HUES64 (cell line): Measurements from ENCODE around the gene LDLRAD4.
"Not testable (repeated sequence)": the region's sequence is repeated elsewhere in the genome, so short reads cannot be mapped to it uniquely, and the experiment has no call there.

ENCODE experiments used
- H3K27ac ChIP-seq: 2 replicates; pipeline ENCODE4 v1.7.0; 2013; ENCODE audit warnings: low read depth, low read length, inconsistent platforms
- H3K27me3 ChIP-seq: 2 replicates; pipeline ENCODE4 v1.6.1; 2013; ENCODE audit warnings: mild to moderate bottlenecking, low read length; ENCODE audit not compliant: insufficient read depth
- H3K36me3 ChIP-seq: 2 replicates; pipeline ENCODE4 v1.6.1; 2013; ENCODE audit warnings: mild to moderate bottlenecking, low read length; ENCODE audit not compliant: insufficient read depth
- H3K4me1 ChIP-seq: 2 replicates; pipeline ENCODE4 v1.6.1; 2013; ENCODE audit warnings: mild to moderate bottlenecking, low read length, moderate library complexity; ENCODE audit not compliant: insufficient read depth
- H3K4me3 ChIP-seq: 2 replicates; pipeline ENCODE4 v1.5.1; 2013; ENCODE audit warnings: mild to moderate bottlenecking, low read length, moderate library complexity
- H3K9ac ChIP-seq: 2 replicates; pipeline ENCODE4 v1.6.1; 2013; ENCODE audit warnings: mild to moderate bottlenecking, low read depth, low read length
- H3K9me3 ChIP-seq: 2 replicates; pipeline ENCODE4 v1.6.1; 2013; ENCODE audit warnings: low read depth, low read length; ENCODE audit not compliant: insufficient read depth
- WGBS: fragments of 150-250, 120-280 bp; methylation state at CpG from one replicate; pipeline ENCODE4 v1.1.7; 2013; ENCODE audit warnings: missing lambda C conversion rate; 5-methylcytosine and 5-hydroxymethylcytosine counted together

LDLRAD4 gene

GRCh38 chr18:13481820-13482617, 263.5 kb downstream of the LDLRAD4 start:
- H3K27ac ChIP-seq, result no peak overlapping the region
- peaks cover 11% of the 10 kb centered on the region for H3K4me1 ChIP-seq
- WGBS, result 88% methylated on average over 14 of the region's 14 CpGs
- 0 out of 2 replicates have a peak, but pooled peaks cover 3% of the 10 kb centered on the region for H3K9me3 ChIP-seq
- no peaks in the 10 kb centered on the region for H3K36me3 ChIP-seq
- H3K27me3 ChIP-seq, result no peaks in the 10 kb centered on the region
- no peak overlapping the region for H3K9ac ChIP-seq
- H3K4me3 ChIP-seq, result no peak overlapping the region

- Histone ChIP-seq H3K27ac (no peak overlapping the region), H3K27me3 (no peaks in the 10 kb centered on the region), H3K9me3 (0 out of 2 replicates have a peak, but pooled peaks cover 3% of the 10 kb centered on the region), H3K9ac (no peak overlapping the region), H3K36me3 (no peaks in the 10 kb centered on the region), H3K4me1 (peaks cover 15% of the 10 kb centered on the region), H3K4me3 (no peak overlapping the region)
- WGBS, result 95% methylated on average over 1 of the region's 1 CpG
Measured at GRCh38 chr18:13482618-13482945, 264.0 kb downstream of the LDLRAD4 start.

GRCh38 chr18:13483316-13484270, 265.0 kb downstream of the LDLRAD4 start:
- 0 out of 2 replicates have a peak, but pooled peaks cover 3% of the 10 kb centered on the region for H3K9me3 ChIP-seq
- no peak overlapping the region for H3K27ac ChIP-seq
- H3K36me3 ChIP-seq, result no peaks in the 10 kb centered on the region
- no peaks in the 10 kb centered on the region for H3K27me3 ChIP-seq
- WGBS, result 92% methylated on average over 16 of the region's 16 CpGs
- peaks cover 15% of the 10 kb centered on the region for H3K4me1 ChIP-seq
- no peak overlapping the region for H3K4me3 ChIP-seq
- no peak overlapping the region for H3K9ac ChIP-seq

GRCh38 chr18:13485182-13485581, 266.6 kb downstream of the LDLRAD4 start:
- Histone ChIP-seq H3K27me3 (no peaks in the 10 kb centered on the region), H3K4me1 (peaks cover 15% of the 10 kb centered on the region), H3K27ac (no peak overlapping the region), H3K4me3 (no peak overlapping the region), H3K36me3 (no peaks in the 10 kb centered on the region), H3K9ac (no peak overlapping the region), H3K9me3 (no peaks in the 10 kb centered on the region)
- 93% methylated on average over 6 of the region's 6 CpGs for WGBS

- 95% methylated on average over 6 of the region's 7 CpGs for WGBS
- no peaks in the 10 kb centered on the region for H3K36me3 ChIP-seq
Measured at GRCh38 chr18:13485604-13486003, 267.0 kb downstream of the LDLRAD4 start.

GRCh38 chr18:13486284-13486683, 267.7 kb downstream of the LDLRAD4 start:
- Histone ChIP-seq H3K36me3 (no peaks in the 10 kb centered on the region), H3K27me3 (no peaks in the 10 kb centered on the region), H3K27ac (no peak overlapping the region), H3K9ac (no peak overlapping the region), H3K4me1 (peaks cover 15% of the 10 kb centered on the region), H3K4me3 (no peak overlapping the region), H3K9me3 (no peaks in the 10 kb centered on the region)
- 70% methylated on average over 5 of the region's 5 CpGs for WGBS

More at GRCh38 chr18:13485604-13486003, 267.0 kb downstream of the LDLRAD4 start:
- H3K4me3 ChIP-seq, result no peak overlapping the region
- H3K27ac ChIP-seq, result no peak overlapping the region
- no peaks in the 10 kb centered on the region for H3K9me3 ChIP-seq
- no peak overlapping the region for H3K9ac ChIP-seq
- H3K27me3 ChIP-seq, result no peaks in the 10 kb centered on the region
- H3K4me1 ChIP-seq, result peaks cover 15% of the 10 kb centered on the region

GRCh38 chr18:13486686-13487085, 268.1 kb downstream of the LDLRAD4 start:
- H3K27me3 ChIP-seq, result no peaks in the 10 kb centered on the region
- H3K9me3 ChIP-seq, result no peaks in the 10 kb centered on the region
- WGBS, result 50% methylated on average over 9 of the region's 9 CpGs
- no peak overlapping the region for H3K4me3 ChIP-seq
- no peak overlapping the region for H3K9ac ChIP-seq
- H3K36me3 ChIP-seq, result no peaks in the 10 kb centered on the region
- no peak overlapping the region for H3K27ac ChIP-seq
- H3K4me1 ChIP-seq, result peaks cover 15% of the 10 kb centered on the region

GRCh38 chr18:13487237-13487636, 268.7 kb downstream of the LDLRAD4 start:
- Histone ChIP-seq H3K9me3 (no peaks in the 10 kb centered on the region), H3K4me3 (no peak overlapping the region), H3K27me3 (no peaks in the 10 kb centered on the region), H3K27ac (no peak overlapping the region), H3K9ac (no peak overlapping the region), H3K4me1 (peaks cover 15% of the 10 kb centered on the region), H3K36me3 (no peaks in the 10 kb centered on the region)
- WGBS, result 80% methylated on average over 7 of the region's 7 CpGs

GRCh38 chr18:13488281-13488929, 269.8 kb downstream of the LDLRAD4 start:
- H3K9ac ChIP-seq, result no peak overlapping the region
- no peak overlapping the region for H3K4me3 ChIP-seq
- H3K27me3 ChIP-seq, result no peaks in the 10 kb centered on the region
- 94% methylated on average over 14 of the region's 14 CpGs for WGBS
- H3K4me1 ChIP-seq, result peaks cover 15% of the 10 kb centered on the region
- no peak overlapping the region for H3K27ac ChIP-seq
- H3K36me3 ChIP-seq, result no peaks in the 10 kb centered on the region
- no peaks in the 10 kb centered on the region for H3K9me3 ChIP-seq

GRCh38 chr18:13489303-13489702, 270.7 kb downstream of the LDLRAD4 start:
- not testable (repeated sequence) for H3K27ac ChIP-seq, H3K27me3 ChIP-seq, H3K36me3 ChIP-seq, H3K9ac ChIP-seq, H3K4me3 ChIP-seq, H3K9me3 ChIP-seq
- peaks cover 15% of the 10 kb centered on the region for H3K4me1 ChIP-seq
- 85% methylated on average over 6 of the region's 6 CpGs for WGBS

GRCh38 chr18:13491138-13491537, 272.6 kb downstream of the LDLRAD4 start:
- no peak overlapping the region for H3K9ac ChIP-seq
- no peaks in the 10 kb centered on the region for H3K27me3 ChIP-seq
- peaks cover 19% of the 10 kb centered on the region for H3K4me1 ChIP-seq
- no peak overlapping the region for H3K4me3 ChIP-seq
- no peak overlapping the region for H3K27ac ChIP-seq
- H3K9me3 ChIP-seq, result no peaks in the 10 kb centered on the region
- no peaks in the 10 kb centered on the region for H3K36me3 ChIP-seq
- WGBS, result 93% methylated on average over 10 of the region's 10 CpGs
